ENCODE measurements around the gene PSD. TPM values are rescaled to one million over a fixed set of nuclear protein-coding genes. Genes with fewer than 3 reads are reported as not detected.

The PSD gene
- total RNA-seq, 2 experiments from 2014 or later = 2.2 to 10.2 TPM

GRCh38 chr10:102421507-102421756, 2.8 kb upstream of the PSD start:
- peak overlapping the region; percentile 82 for H3K27ac ChIP-seq (ENCODE audit: low read depth, low read length, poor library complexity, severe bottlenecking)
- peaks cover 6% of the 10 kb centered on the region; the same call in 1 of the 2 replicates for H3K79me2 ChIP-seq (ENCODE audit: insufficient read depth, low read depth, low read length)
- H3K9me2 ChIP-seq (ENCODE audit: insufficient read depth, low read length) = no peaks in the 10 kb centered on the region
- peak overlapping the region; percentile 96 for H3K4me2 ChIP-seq (ENCODE audit: low read length)
- peak overlapping the region; percentile 79 for H3K4me3 ChIP-seq (ENCODE audit: low read depth, low read length, poor library complexity, severe bottlenecking)
- intact Hi-C loops (cut with micrococcal nuclease; ENCODE audit: unreplicated experiment) = loop anchor here (1.0 to 5.0 kb wide), 7 partner anchors 11 to 161 kb away; partner anchors contain the start of genes ACTR1A, CUEDC2 and SUFU
- peaks cover 46% of the 10 kb centered on the region for H3K4me1 ChIP-seq (ENCODE audit: insufficient read depth, low read length, poor library complexity, severe bottlenecking)
- POLR2A ChIA-PET = interaction anchor here (1.0 to 1.8 kb wide), 6 partner anchors 9 to 91 kb away, joined by 3 to 11 read pairs (median 4); partner anchors contain the start of genes ACTR1A, C10orf95 and CUEDC2
- H2AFZ ChIP-seq (ENCODE audit: low read length) = peak overlapping the region; percentile 80; the same call in 1 of the 2 replicates
- TSS peak; percentile 83 for BruUV-seq (replicated peaks)
- no peaks in the 10 kb centered on the region for H4K20me1 ChIP-seq (ENCODE audit: insufficient read depth, low read length)
- CTCF ChIA-PET (ENCODE audit: unreplicated experiment) = no interaction called here
- no peak for DNase-seq (ENCODE audit: low spot score)
- TF ChIP-seq CTCF (conservative IDR thresholded peaks at IDR 0.05; ENCODE audit: low read length) (no peak), EZH2phosphoT487 (IDR thresholded peaks at IDR 0.05; ENCODE audit: borderline replicate concordance, low read depth, low read length) (no peak)
- H3K9me3 ChIP-seq (ENCODE audit: low read length) = no peaks in the 10 kb centered on the region
- peaks cover 11% of the 10 kb centered on the region; the same call in 1 of the 2 replicates for H3K36me3 ChIP-seq (ENCODE audit: insufficient read depth, low read length)

GRCh38 chr10:102420714-102421506, 2.3 kb upstream of the PSD start, which contains the start of gene FBXL15:
Gene FBXL15 (plus strand): TSS chr10:102420836. CDS start chr10:102421130, 294 bp downstream.
- TF ChIP-seq EZH2phosphoT487 (IDR thresholded peaks at IDR 0.05; ENCODE audit: borderline replicate concordance, low read depth, low read length) (no peak), CTCF (conservative IDR thresholded peaks at IDR 0.05; ENCODE audit: low read length) (no peak; the same call in 1 of the 2 replicates)
- Histone ChIP-seq H3K9me3 (ENCODE audit: low read length) (no peaks in the 10 kb centered on the region), H3K4me3 (ENCODE audit: low read depth, low read length, poor library complexity, severe bottlenecking) (peak within 1 kb of the TSS; percentile 79), H3K36me3 (ENCODE audit: insufficient read depth, low read length) (peaks cover 11% of the 10 kb centered on the region; the same call in 1 of the 2 replicates), H3K27ac (ENCODE audit: low read depth, low read length, poor library complexity, severe bottlenecking) (peak within 1 kb of the TSS; percentile 82), H3K4me1 (ENCODE audit: insufficient read depth, low read length, poor library complexity, severe bottlenecking) (peaks cover 46% of the 10 kb centered on the region), H4K20me1 (ENCODE audit: insufficient read depth, low read length) (no peaks in the 10 kb centered on the region), H3K4me2 (ENCODE audit: low read length) (peak within 1 kb of the TSS; percentile 96), H3K79me2 (ENCODE audit: insufficient read depth, low read depth, low read length) (peaks cover 6% of the 10 kb centered on the region; the same call in 1 of the 2 replicates), H2AFZ (ENCODE audit: low read length) (peak within 1 kb of the TSS; percentile 80), H3K9me2 (ENCODE audit: insufficient read depth, low read length) (no peaks in the 10 kb centered on the region)
- intact Hi-C loops (cut with micrococcal nuclease; ENCODE audit: unreplicated experiment) = loop anchor here (1.0 to 5.0 kb wide), 7 partner anchors 11 to 161 kb away; partner anchors contain the start of genes ACTR1A, CUEDC2 and SUFU
- peak; percentile 99 for DNase-seq (ENCODE audit: low spot score)
- ChIA-PET CTCF (ENCODE audit: unreplicated experiment) (interaction anchor here (0.9 to 1.2 kb wide), 2 partner anchors 11 to 21 kb away, joined by 3 to 5 read pairs; partner anchors contain the start of gene CUEDC2), POLR2A (interaction anchor here (0.9 to 1.8 kb wide), 10 partner anchors 10 to 91 kb away, joined by 3 to 11 read pairs (median 4); partner anchors contain the start of genes C10orf95 and CUEDC2)
- no TSS peak for BruUV-seq (replicated peaks)

Measured in OCI-LY7 (cell line).